Hepatocyte (in vitro differentiated cells): Measurements from ENCODE around the gene BAHCC1. TPM values are rescaled to one million over a fixed set of nuclear protein-coding genes. Genes with fewer than 3 reads are reported as not detected.

Source experiments
- DNase-seq: peaks from one replicate; pipeline ENCODE4 v3.0.0-alpha.2; 2016; ENCODE audit warnings: low spot score
- H2AFZ ChIP-seq: fragments of 200-600 bp; sonication (generic); 2 replicates; pipeline ENCODE4 v1.6.0; 2016; ENCODE audit warnings: antibody characterized with exemption, mild to moderate bottlenecking
- H3K27ac ChIP-seq: fragments of 200-600 bp; sonication (generic); 2 replicates; pipeline ENCODE4 v1.5.1; 2016; ENCODE audit warnings: mild to moderate bottlenecking
- H3K27me3 ChIP-seq: fragments of 200-600 bp; sonication (generic); 2 replicates; pipeline ENCODE4 v1.6.1; 2016
- H3K36me3 ChIP-seq: fragments of 200-600 bp; sonication (generic); replicated peaks from 2 replicates; pipeline ENCODE4 v1.5.1; 2016; ENCODE audit warnings: low read depth; ENCODE audit not compliant: insufficient read depth
- H3K4me1 ChIP-seq: fragments of 200-600 bp; sonication (generic); 2 replicates; pipeline ENCODE4 v1.5.1; 2016; ENCODE audit warnings: mild to moderate bottlenecking, moderate library complexity; ENCODE audit not compliant: insufficient read depth
- H3K4me2 ChIP-seq: fragments of 200-600 bp; sonication (generic); 2 replicates; pipeline ENCODE4 v1.6.0; 2016
- H3K4me3 ChIP-seq: fragments of 200-600 bp; sonication (generic); 2 replicates; pipeline ENCODE4 v1.5.1; 2016; ENCODE audit warnings: mild to moderate bottlenecking
- H3K79me2 ChIP-seq: fragments of 200-600 bp; sonication (generic); 2 replicates; pipeline ENCODE4 v1.6.0; 2017; ENCODE audit warnings: mild to moderate bottlenecking
- H3K9me2 ChIP-seq: fragments of 200-600 bp; sonication (generic); replicated peaks from 2 replicates; pipeline ENCODE4 v1.6.0; 2017; ENCODE audit warnings: mild to moderate bottlenecking; ENCODE audit not compliant: insufficient read depth
- H3K9me3 ChIP-seq: fragments of 200-600 bp; sonication (generic); 2 replicates; pipeline ENCODE4 v1.5.1; 2016; ENCODE audit warnings: low read depth, mild to moderate bottlenecking
- H4K20me1 ChIP-seq: fragments of 200-600 bp; sonication (generic); 2 replicates; pipeline ENCODE4 v1.6.0; 2016; ENCODE audit warnings: mild to moderate bottlenecking; ENCODE audit not compliant: insufficient read depth, poor library complexity, severe bottlenecking
- EZH2 ChIP-seq: fragments of 200-600 bp; sonication (generic); IDR thresholded peaks from 2 replicates; pipeline ENCODE4 v1.6.1; 2016; ENCODE audit warnings: antibody characterized with exemption, mild to moderate bottlenecking, borderline replicate concordance
- EZH2phosphoT487 ChIP-seq: fragments of 200-600 bp; sonication (generic); IDR thresholded peaks from one replicate; pipeline ENCODE4 v1.6.1; 2018; ENCODE audit warnings: antibody characterized with exemption, mild to moderate bottlenecking, low read depth, moderate library complexity; ENCODE audit not compliant: unreplicated experiment, severe bottlenecking
- WGBS: methylation state at CpG from one replicate; pipeline ENCODE4 v1.1.6; 2016; ENCODE audit warnings: low lambda C conversion rate; ENCODE audit errors: missing lambda C conversion rate; 5-methylcytosine and 5-hydroxymethylcytosine counted together
- polyA plus RNA-seq: library from polyadenylated mRNA; unstranded; fragments of >200 nt; fragmentation: Nextera tagmentation; extraction: Ambion mirVana; gene quantifications from 2 replicates; pipeline ENCODE4 v1.2.1, GENCODE V29; 2016
- total RNA-seq: library from RNA; depleted of rRNA; stranded (reverse); fragments of >200 nt; gene quantifications from 2 replicates; pipeline ENCODE4 v1.2.3, GENCODE V29; 2014
- TF ChIP-seq, protein P1 (sequence below): fragments of 200-600 bp; sonication (generic); IDR thresholded peaks from 2 replicates; pipeline ENCODE4 v1.5.1; 2016; ENCODE audit warnings: antibody characterized with exemption, mild to moderate bottlenecking; ENCODE audit not compliant: poor library complexity

BAHCC1 gene
- total and polyA plus RNA-seq, 2 experiments from 2014 or later = 6.4 to 6.6 TPM

- Histone ChIP-seq H2AFZ (peak overlapping the region; percentile 22), H3K27ac (peak overlapping the region; percentile 96)
These were observed 1.6 kb downstream of the BAHCC1 start for GRCh38 chr17:81396722-81397313.

GRCh38 chr17:81397314-81398175, 2.3 kb downstream of the BAHCC1 start:
- 4% methylated on average over 37 of the region's 49 CpGs for WGBS
- Histone ChIP-seq H3K27me3 (no peaks in the 10 kb centered on the region), H3K9me2 (no peaks in the 10 kb centered on the region), H3K36me3 (no peaks in the 10 kb centered on the region), H3K4me3 (peak overlapping the region; percentile 31), H2AFZ (peak overlapping the region; percentile 6), H3K9me3 (no peaks in the 10 kb centered on the region), H3K4me1 (peaks cover 37% of the 10 kb centered on the region), H3K79me2 (peaks cover 78% of the 10 kb centered on the region), H3K4me2 (peak overlapping the region; percentile 95), H4K20me1 (peaks cover 2% of the 10 kb centered on the region), H3K27ac (peak overlapping the region; percentile 96)
- DNase-seq = peak; percentile 84
- TF ChIP-seq EZH2 (no peak), EZH2phosphoT487 (peak; percentile 98)
- TF ChIP-seq, protein P1, sequence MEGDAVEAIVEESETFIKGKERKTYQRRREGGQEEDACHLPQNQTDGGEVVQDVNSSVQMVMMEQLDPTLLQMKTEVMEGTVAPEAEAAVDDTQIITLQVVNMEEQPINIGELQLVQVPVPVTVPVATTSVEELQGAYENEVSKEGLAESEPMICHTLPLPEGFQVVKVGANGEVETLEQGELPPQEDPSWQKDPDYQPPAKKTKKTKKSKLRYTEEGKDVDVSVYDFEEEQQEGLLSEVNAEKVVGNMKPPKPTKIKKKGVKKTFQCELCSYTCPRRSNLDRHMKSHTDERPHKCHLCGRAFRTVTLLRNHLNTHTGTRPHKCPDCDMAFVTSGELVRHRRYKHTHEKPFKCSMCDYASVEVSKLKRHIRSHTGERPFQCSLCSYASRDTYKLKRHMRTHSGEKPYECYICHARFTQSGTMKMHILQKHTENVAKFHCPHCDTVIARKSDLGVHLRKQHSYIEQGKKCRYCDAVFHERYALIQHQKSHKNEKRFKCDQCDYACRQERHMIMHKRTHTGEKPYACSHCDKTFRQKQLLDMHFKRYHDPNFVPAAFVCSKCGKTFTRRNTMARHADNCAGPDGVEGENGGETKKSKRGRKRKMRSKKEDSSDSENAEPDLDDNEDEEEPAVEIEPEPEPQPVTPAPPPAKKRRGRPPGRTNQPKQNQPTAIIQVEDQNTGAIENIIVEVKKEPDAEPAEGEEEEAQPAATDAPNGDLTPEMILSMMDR = peak; percentile 1

More at GRCh38 chr17:81396722-81397313, 1.6 kb downstream of the BAHCC1 start:
- Histone ChIP-seq H3K9me2 (no peaks in the 10 kb centered on the region), H3K4me1 (peaks cover 37% of the 10 kb centered on the region), H3K36me3 (no peaks in the 10 kb centered on the region), H3K79me2 (peaks cover 78% of the 10 kb centered on the region), H3K9me3 (no peaks in the 10 kb centered on the region), H3K4me2 (peak overlapping the region; percentile 95), H3K4me3 (peak overlapping the region; percentile 31), H3K27me3 (no peaks in the 10 kb centered on the region), H4K20me1 (peaks cover 6% of the 10 kb centered on the region)
- no peak for TF ChIP-seq EZH2phosphoT487
- TF ChIP-seq EZH2 = no peak
- TF ChIP-seq, protein P1 = no peak
- DNase-seq = no peak
- WGBS = 1% methylated on average over 61 of the region's 61 CpGs

DNA sequence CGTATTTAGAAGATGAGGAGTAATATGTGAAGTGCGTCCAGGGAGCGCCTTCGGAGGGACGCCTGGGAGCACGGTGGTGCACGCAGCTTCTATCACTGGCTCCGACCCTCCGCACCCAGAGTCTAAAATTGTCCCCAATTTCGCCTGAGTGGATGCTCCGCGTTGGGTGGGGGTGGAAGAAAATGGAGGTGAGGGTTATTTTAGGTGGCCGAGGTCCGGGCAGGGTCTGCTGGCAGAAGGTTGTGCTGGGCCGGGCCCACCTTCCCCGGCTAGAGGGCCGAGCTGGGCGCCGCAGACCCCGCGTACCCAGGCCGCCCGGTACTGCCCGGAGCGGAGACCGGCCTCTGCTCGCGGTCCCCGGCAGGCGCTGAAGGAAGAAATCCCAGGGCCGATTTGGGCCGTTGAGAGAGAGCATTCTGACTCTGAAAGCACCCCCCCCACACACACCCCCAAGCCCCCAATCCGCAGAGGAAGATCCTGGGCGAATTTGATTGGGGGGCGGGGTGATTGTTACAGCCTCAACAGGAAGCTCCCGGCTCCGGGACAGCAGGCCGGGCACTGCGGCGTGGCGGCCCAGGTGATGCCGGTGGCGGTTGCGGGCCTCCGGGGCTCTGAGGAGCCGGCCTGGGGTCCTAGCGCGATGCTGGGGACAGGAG, 3.0 kb downstream of the BAHCC1 start:
- peak overlapping the region; percentile 15 for H2AFZ ChIP-seq

More for the DNA sequence above, 3.0 kb downstream of the BAHCC1 start:
- H3K4me2 ChIP-seq = peak overlapping the region; percentile 95
- H3K79me2 ChIP-seq = peaks cover 78% of the 10 kb centered on the region
- no peaks in the 10 kb centered on the region for H3K9me2 ChIP-seq
- peak; percentile 76 for DNase-seq
- no peaks in the 10 kb centered on the region for H3K36me3 ChIP-seq
- H3K9me3 ChIP-seq = no peaks in the 10 kb centered on the region
- 4% methylated on average over 46 of the region's 48 CpGs for WGBS
- no peaks in the 10 kb centered on the region for H4K20me1 ChIP-seq
- TF ChIP-seq EZH2 = no peak
- no peak for TF ChIP-seq EZH2phosphoT487
- TF ChIP-seq, protein P1 = no peak
- H3K27ac ChIP-seq = peak overlapping the region; percentile 96
- peak overlapping the region; percentile 31 for H3K4me3 ChIP-seq
- peaks cover 41% of the 10 kb centered on the region for H3K4me1 ChIP-seq
- H3K27me3 ChIP-seq = no peaks in the 10 kb centered on the region
